ENCODE measurements around the gene EAF1. TPM values are rescaled to one million over a fixed set of nuclear protein-coding genes. Genes with fewer than 3 reads are reported as not detected.

EAF1 gene
- total RNA-seq, 4 donors from 2014 or later: 19.1 to 37.0 (median 26.4) TPM

GRCh38 chr3:15467227-15468181 is 40.1 kb downstream of the EAF1 start:
- H3K27ac ChIP-seq: no peak overlapping the region
- H3K9me3 ChIP-seq: no peaks in the 10 kb centered on the region
- no peak for DNase-seq
- H3K36me3 ChIP-seq: no peaks in the 10 kb centered on the region
- H3K4me1 ChIP-seq: no peaks in the 10 kb centered on the region
- intact Hi-C loops (cut with DNase I; ENCODE audit: low total_unique reads) (no loop called here), in situ Hi-C loops (cut with MboI; ENCODE audit: low pct_ligation_motif_present in 1 of 4, low pct_unique_long_range_greater_than_20kb in 1 of 4, low sequenced_read_pairs in 3 of 4) (no loop called here)
- TF ChIP-seq POLR2AphosphoS5 (IDR thresholded peaks at IDR 0.05): no peak
- TF ChIP-seq CTCF (IDR thresholded peaks at IDR 0.05): no peak
- no peak for TF ChIP-seq EP300 (IDR thresholded peaks at IDR 0.05; ENCODE audit: low read depth)
- no peak for TF ChIP-seq POLR2A (IDR thresholded peaks at IDR 0.05)
- H3K4me3 ChIP-seq: no peak overlapping the region
- 78 to 88% methylated on average over 5 to 11 of the region's 11 CpGs for WGBS, 2 donors (ENCODE audit: low coverage in 1 of 2)
- H3K27me3 ChIP-seq: no peaks in the 10 kb centered on the region

- TF ChIP-seq POLR2AphosphoS5 (IDR thresholded peaks at IDR 0.05) (no peak), POLR2A (IDR thresholded peaks at IDR 0.05) (no peak), CTCF (IDR thresholded peaks at IDR 0.05) (no peak), EP300 (IDR thresholded peaks at IDR 0.05; ENCODE audit: low read depth) (no peak)
- Histone ChIP-seq H3K36me3 (no peaks in the 10 kb centered on the region), H3K4me1 (no peaks in the 10 kb centered on the region), H3K27ac (no peak overlapping the region), H3K9me3 (no peaks in the 10 kb centered on the region), H3K27me3 (no peaks in the 10 kb centered on the region), H3K4me3 (no peak overlapping the region)
- intact Hi-C loops (cut with DNase I; ENCODE audit: low total_unique reads) (no loop called here), in situ Hi-C loops (cut with MboI; ENCODE audit: low pct_ligation_motif_present in 1 of 4, low pct_unique_long_range_greater_than_20kb in 1 of 4, low sequenced_read_pairs in 3 of 4) (no loop called here)
- no peak for DNase-seq
- WGBS, 2 donors (ENCODE audit: low coverage in 1 of 2): 86% methylated on average over 6 of the region's 6 CpGs; no CpG with 5 or more reads in 1 of the 2 donors
These were observed 42.9 kb downstream of the EAF1 start for GRCh38 chr3:15470261-15470660.

GRCh38 chr3:15470849-15471248 is 43.5 kb downstream of the EAF1 start:
- intact Hi-C loops (cut with DNase I; ENCODE audit: low total_unique reads) (no loop called here), in situ Hi-C loops (cut with MboI; ENCODE audit: low pct_ligation_motif_present in 1 of 4, low pct_unique_long_range_greater_than_20kb in 1 of 4, low sequenced_read_pairs in 3 of 4) (no loop called here)
- Histone ChIP-seq H3K4me1 (no peaks in the 10 kb centered on the region), H3K4me3 (no peak overlapping the region), H3K27ac (no peak overlapping the region), H3K36me3 (no peaks in the 10 kb centered on the region), H3K27me3 (no peaks in the 10 kb centered on the region), H3K9me3 (no peaks in the 10 kb centered on the region)
- WGBS, 2 donors (ENCODE audit: low coverage in 1 of 2): 81 to 94% methylated on average over 2 of the region's 2 CpGs
- TF ChIP-seq CTCF (IDR thresholded peaks at IDR 0.05) (no peak), POLR2AphosphoS5 (IDR thresholded peaks at IDR 0.05) (no peak), POLR2A (IDR thresholded peaks at IDR 0.05) (no peak), EP300 (IDR thresholded peaks at IDR 0.05; ENCODE audit: low read depth) (no peak)
- no peak for DNase-seq

GRCh38 chr3:15471861-15472260 is 44.5 kb downstream of the EAF1 start:
- no peaks in the 10 kb centered on the region for H3K27me3 ChIP-seq
- no peaks in the 10 kb centered on the region for H3K4me1 ChIP-seq
- intact Hi-C loops (cut with DNase I; ENCODE audit: low total_unique reads) (no loop called here), in situ Hi-C loops (cut with MboI; ENCODE audit: low pct_ligation_motif_present in 1 of 4, low pct_unique_long_range_greater_than_20kb in 1 of 4, low sequenced_read_pairs in 3 of 4) (no loop called here)
- 71 to 85% methylated on average over 2 to 3 of the region's 3 CpGs for whole genome bisulfite sequencing, 2 donors (ENCODE audit: low coverage in 1 of 2)
- TF ChIP-seq POLR2AphosphoS5 (IDR thresholded peaks at IDR 0.05) (no peak), EP300 (IDR thresholded peaks at IDR 0.05; ENCODE audit: low read depth) (no peak), CTCF (IDR thresholded peaks at IDR 0.05) (no peak), POLR2A (IDR thresholded peaks at IDR 0.05) (no peak)
- no peaks in the 10 kb centered on the region for H3K36me3 ChIP-seq
- H3K9me3 ChIP-seq: no peaks in the 10 kb centered on the region
- DNase-seq: no peak
- H3K4me3 ChIP-seq: no peak overlapping the region
- no peak overlapping the region for H3K27ac ChIP-seq
